A673 (cell line): Measurements from ENCODE around the gene AREL1.

Experiments used
- EZH2 ChIP-seq: fragments of 200-600 bp; sonication (generic); IDR thresholded peaks from 2 replicates; pipeline ENCODE4 v1.6.1; 2017; ENCODE audit warnings: borderline replicate concordance, low read depth, mild to moderate bottlenecking, mixed read lengths, antibody characterized with exemption, low read length; ENCODE audit not compliant: poor library complexity, severe bottlenecking
- TF ChIP-seq, protein P1 (sequence below): fragments of 300-800, 200-600 bp; sonication (generic); conservative IDR thresholded peaks from 2 replicates; pipeline ENCODE4 v1.5.1; 2017; ENCODE audit warnings: low read depth, mild to moderate bottlenecking, antibody characterized with exemption, low read length, moderate library complexity, mixed read lengths

DNA sequence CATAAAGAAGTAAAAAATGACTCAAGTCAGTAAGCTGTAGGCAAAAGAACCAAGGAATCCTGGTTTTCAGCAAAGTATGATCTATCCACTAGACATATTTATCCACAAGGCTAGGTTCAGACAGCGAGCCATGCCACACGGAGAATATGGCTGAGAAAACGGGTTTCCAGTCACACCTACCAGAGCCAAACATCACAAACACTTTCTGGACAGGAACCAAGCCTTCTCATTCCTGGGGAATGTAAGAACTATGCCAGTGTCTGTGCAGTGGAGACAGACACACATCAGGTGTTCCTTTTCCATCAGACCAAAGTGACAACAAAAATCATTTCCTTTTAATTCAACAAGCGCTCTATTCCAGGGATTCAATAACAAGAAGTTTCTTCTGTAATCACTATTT lies 41.1 kb downstream of the AREL1 start:
- no peak for TF ChIP-seq EZH2
- TF ChIP-seq, protein P1, sequence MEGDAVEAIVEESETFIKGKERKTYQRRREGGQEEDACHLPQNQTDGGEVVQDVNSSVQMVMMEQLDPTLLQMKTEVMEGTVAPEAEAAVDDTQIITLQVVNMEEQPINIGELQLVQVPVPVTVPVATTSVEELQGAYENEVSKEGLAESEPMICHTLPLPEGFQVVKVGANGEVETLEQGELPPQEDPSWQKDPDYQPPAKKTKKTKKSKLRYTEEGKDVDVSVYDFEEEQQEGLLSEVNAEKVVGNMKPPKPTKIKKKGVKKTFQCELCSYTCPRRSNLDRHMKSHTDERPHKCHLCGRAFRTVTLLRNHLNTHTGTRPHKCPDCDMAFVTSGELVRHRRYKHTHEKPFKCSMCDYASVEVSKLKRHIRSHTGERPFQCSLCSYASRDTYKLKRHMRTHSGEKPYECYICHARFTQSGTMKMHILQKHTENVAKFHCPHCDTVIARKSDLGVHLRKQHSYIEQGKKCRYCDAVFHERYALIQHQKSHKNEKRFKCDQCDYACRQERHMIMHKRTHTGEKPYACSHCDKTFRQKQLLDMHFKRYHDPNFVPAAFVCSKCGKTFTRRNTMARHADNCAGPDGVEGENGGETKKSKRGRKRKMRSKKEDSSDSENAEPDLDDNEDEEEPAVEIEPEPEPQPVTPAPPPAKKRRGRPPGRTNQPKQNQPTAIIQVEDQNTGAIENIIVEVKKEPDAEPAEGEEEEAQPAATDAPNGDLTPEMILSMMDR = no peak
